ENCODE results near the gene USH2A.

Gene USH2A

DNA sequence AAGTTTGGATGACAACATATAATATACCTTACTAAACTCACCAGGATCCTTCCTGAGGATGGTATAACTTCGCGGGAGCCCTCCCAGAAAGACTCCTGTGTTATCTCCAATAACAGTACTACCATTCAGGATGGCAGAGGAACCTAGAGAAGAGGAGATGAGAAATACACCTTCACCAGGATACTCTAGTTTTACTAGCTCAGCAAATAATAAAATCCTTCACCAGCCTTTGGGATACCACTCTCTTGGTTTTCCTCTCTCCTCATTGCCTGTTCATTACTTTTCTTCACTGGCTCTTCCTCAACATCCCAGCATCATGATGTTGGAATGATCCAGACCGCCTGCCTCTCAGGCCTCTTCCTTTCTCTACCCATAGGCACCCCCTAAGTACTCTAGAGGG lies 336.6 kb downstream of the USH2A start:
- intact Hi-C loops (cut with DNase I; ENCODE audit: low total_unique reads) = no loop called here
- H3K27me3 ChIP-seq = no peaks in the 10 kb centered on the region
- H3K4me3 ChIP-seq = no peak overlapping the region
- no peaks in the 10 kb centered on the region for H3K36me3 ChIP-seq
- no peaks in the 10 kb centered on the region for H3K4me1 ChIP-seq
- TF ChIP-seq, protein P1, sequence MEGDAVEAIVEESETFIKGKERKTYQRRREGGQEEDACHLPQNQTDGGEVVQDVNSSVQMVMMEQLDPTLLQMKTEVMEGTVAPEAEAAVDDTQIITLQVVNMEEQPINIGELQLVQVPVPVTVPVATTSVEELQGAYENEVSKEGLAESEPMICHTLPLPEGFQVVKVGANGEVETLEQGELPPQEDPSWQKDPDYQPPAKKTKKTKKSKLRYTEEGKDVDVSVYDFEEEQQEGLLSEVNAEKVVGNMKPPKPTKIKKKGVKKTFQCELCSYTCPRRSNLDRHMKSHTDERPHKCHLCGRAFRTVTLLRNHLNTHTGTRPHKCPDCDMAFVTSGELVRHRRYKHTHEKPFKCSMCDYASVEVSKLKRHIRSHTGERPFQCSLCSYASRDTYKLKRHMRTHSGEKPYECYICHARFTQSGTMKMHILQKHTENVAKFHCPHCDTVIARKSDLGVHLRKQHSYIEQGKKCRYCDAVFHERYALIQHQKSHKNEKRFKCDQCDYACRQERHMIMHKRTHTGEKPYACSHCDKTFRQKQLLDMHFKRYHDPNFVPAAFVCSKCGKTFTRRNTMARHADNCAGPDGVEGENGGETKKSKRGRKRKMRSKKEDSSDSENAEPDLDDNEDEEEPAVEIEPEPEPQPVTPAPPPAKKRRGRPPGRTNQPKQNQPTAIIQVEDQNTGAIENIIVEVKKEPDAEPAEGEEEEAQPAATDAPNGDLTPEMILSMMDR (IDR thresholded peaks at IDR 0.05) = no peak
- no peak for DNase-seq
- H3K9me3 ChIP-seq = no peaks in the 10 kb centered on the region
- no peak overlapping the region for H3K27ac ChIP-seq

DNA sequence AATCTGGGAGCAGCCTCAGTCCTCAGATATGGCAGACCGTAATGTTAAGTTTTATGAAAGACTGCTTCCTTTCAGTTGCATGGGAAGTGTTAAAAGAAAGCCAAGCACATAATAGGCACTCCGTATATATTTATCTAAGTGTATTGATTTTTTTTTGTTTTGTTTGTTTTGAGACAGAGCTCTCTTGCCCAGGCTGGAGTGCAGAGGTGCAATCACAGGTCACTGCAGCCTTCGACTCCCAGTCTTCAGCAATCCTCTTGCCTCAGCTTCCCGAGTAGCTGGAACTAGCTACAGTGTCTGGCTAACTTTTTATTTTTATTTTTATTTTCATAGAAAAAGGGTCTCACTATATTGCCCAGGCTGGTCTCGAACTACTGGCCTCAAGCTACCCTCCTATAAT lies 341.8 kb downstream of the USH2A start:
- Histone ChIP-seq H3K36me3 (no peaks in the 10 kb centered on the region), H3K4me1 (no peaks in the 10 kb centered on the region), H3K27me3 (no peaks in the 10 kb centered on the region), H3K4me3 (no peak overlapping the region), H3K9me3 (no peaks in the 10 kb centered on the region), H3K27ac (no peak overlapping the region)
- TF ChIP-seq, protein P1 (IDR thresholded peaks at IDR 0.05) = no peak
- intact Hi-C loops (cut with DNase I; ENCODE audit: low total_unique reads) = no loop called here
- DNase-seq = no peak

DNA sequence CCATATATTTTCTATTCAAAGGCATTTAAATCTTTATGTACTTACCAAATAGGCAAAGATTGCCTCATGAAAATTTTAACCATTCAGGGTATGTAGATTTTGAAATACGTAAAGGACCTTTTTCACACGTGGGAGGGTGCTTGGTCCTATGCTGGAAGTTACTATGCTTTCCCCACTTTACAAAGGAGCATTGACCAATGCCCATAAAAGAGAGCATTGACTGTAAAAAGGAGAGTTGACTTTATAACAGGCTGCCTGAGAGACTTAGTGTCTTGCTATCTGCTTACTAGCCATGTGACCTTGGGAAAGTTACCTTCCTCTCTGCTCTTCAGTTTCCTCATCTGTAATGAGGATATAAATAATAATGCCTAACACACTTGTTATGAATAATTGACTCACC lies 346.5 kb downstream of the USH2A start:
- Histone ChIP-seq H3K9me3 (no peaks in the 10 kb centered on the region), H3K27me3 (no peaks in the 10 kb centered on the region), H3K36me3 (no peaks in the 10 kb centered on the region), H3K27ac (no peak overlapping the region), H3K4me3 (no peak overlapping the region), H3K4me1 (peaks cover 0 to 9% (median 2%) of the 10 kb centered on the region in 4 donors)
- DNase-seq = no peak
- TF ChIP-seq, protein P1 (IDR thresholded peaks at IDR 0.05) = no peak
- intact Hi-C loops (cut with DNase I; ENCODE audit: low total_unique reads) = no loop called here

DNA sequence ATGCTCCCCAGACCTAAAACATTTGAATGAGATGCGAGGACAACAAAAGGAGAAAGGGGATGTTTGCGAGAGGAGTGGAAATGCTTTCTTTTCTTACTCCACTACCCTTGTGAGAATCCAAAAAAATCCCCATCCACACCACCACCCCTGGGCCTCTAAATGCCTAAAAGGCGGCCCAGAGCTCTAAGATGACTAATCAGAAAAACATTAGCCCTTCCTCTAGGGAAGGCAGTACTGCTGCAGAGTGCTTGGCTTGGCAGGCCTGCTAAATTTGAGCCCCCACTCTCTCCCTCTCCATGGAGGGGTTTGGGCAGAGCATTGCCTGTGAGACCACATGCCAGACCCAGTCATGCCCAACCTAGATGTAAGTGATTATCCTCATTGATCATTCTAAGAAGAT lies 347.9 kb downstream of the USH2A start:
- no peaks in the 10 kb centered on the region for H3K27me3 ChIP-seq
- H3K4me1 ChIP-seq = peaks cover 0 to 9% (median 2%) of the 10 kb centered on the region in 4 donors
- H3K9me3 ChIP-seq = no peaks in the 10 kb centered on the region
- intact Hi-C loops (cut with DNase I; ENCODE audit: low total_unique reads) = no loop called here
- TF ChIP-seq, protein P1 (IDR thresholded peaks at IDR 0.05) = no peak
- DNase-seq = no peak
- no peak overlapping the region for H3K4me3 ChIP-seq
- H3K36me3 ChIP-seq = no peaks in the 10 kb centered on the region
- no peak overlapping the region for H3K27ac ChIP-seq

DNA sequence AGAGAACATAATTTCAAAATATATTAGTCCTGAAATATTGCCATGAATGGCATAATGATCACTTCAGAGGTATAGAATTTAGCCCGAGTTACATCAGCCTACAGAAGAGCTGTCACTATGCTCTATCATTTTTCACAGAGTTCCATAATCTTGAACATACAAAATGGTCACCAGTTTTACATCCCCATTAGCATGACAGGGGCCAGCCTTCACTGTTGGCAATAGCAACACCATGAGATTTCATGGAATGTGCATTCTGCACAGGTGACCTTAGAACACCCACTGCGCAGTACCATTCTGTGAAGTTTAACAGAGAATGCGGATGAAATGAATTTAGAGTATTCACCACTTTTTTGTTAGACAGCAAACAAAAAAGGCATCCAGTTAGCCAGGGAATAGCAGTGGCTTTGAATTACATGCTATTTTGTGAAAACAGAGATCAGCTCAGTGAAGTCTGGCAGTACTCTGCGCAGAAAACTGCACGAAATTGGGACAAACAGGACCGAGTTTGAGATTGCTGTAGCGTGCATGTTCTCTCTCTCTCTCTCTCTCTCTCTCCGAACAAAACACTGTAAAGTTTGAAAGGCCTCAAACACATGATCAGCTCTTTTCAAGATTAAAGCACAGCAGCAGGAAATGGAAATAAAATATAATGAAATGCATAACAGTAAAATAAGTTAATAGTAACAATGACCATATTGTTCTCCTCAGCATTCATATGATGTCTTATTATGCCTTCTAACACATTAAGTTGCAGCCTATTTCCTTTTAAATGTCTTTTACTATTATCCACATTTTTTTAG lies 349.3 kb downstream of the USH2A start:
- Histone ChIP-seq H3K4me3 (no peak overlapping the region), H3K27me3 (no peaks in the 10 kb centered on the region), H3K27ac (no peak overlapping the region), H3K4me1 (peaks cover 0 to 9% (median 2%) of the 10 kb centered on the region in 4 donors), H3K36me3 (no peaks in the 10 kb centered on the region), H3K9me3 (no peaks in the 10 kb centered on the region)
- intact Hi-C loops (cut with DNase I; ENCODE audit: low total_unique reads) = no loop called here
- DNase-seq = no peak
- TF ChIP-seq, protein P1 (IDR thresholded peaks at IDR 0.05) = no peak
